Brain pericyte (primary cell): Measurements from ENCODE around the gene CACNA1E.

Experiments
- DNase-seq: peaks from one replicate; pipeline ENCODE4 v3.0.0-alpha.2; 2012; ENCODE audit warnings: low read depth, low spot score

Gene CACNA1E

GRCh38 chr1:181483285-181484195 is at the start of gene CACNA1E:
Gene CACNA1E (plus strand): TSS chr1:181483517. CDS start chr1:181483745, 228 bp downstream.
- DNase-seq, result no peak

- no peak for DNase-seq
Observed at GRCh38 chr1:181433931-181434330, 49.4 kb upstream of the CACNA1E start.

- no peak for DNase-seq
Observed at GRCh38 chr1:181438013-181438412, 45.3 kb upstream of the CACNA1E start.

- no peak for DNase-seq
Observed at GRCh38 chr1:181440510-181440909, 42.8 kb upstream of the CACNA1E start.

GRCh38 chr1:181442181-181442525 is 41.2 kb upstream of the CACNA1E start:
- DNase-seq, result no peak

GRCh38 chr1:181443231-181443853 is 40.0 kb upstream of the CACNA1E start:
- no peak for DNase-seq

GRCh38 chr1:181445436-181445835 is 37.9 kb upstream of the CACNA1E start:
- no peak for DNase-seq

GRCh38 chr1:181448461-181448860 is 34.9 kb upstream of the CACNA1E start:
- DNase-seq, result no peak

GRCh38 chr1:181451661-181452230 is 31.6 kb upstream of the CACNA1E start:
- DNase-seq, result no peak

GRCh38 chr1:181452746-181453145 is 30.6 kb upstream of the CACNA1E start:
- no peak for DNase-seq

GRCh38 chr1:181453541-181454201 is 29.6 kb upstream of the CACNA1E start:
- no peak for DNase-seq

- no peak for DNase-seq
Observed at GRCh38 chr1:181456551-181456950, 26.8 kb upstream of the CACNA1E start.

GRCh38 chr1:181458419-181458818 is 24.9 kb upstream of the CACNA1E start:
- DNase-seq, result no peak

GRCh38 chr1:181459067-181459466 is 24.2 kb upstream of the CACNA1E start:
- DNase-seq, result no peak

- no peak for DNase-seq
Observed at GRCh38 chr1:181469829-181470228, 13.5 kb upstream of the CACNA1E start.

- no peak for DNase-seq
Observed at GRCh38 chr1:181475580-181475979, 7.7 kb upstream of the CACNA1E start.

GRCh38 chr1:181476581-181476980 is 6.7 kb upstream of the CACNA1E start:
- no peak for DNase-seq

- no peak for DNase-seq
Observed at GRCh38 chr1:181478306-181478705, 5.0 kb upstream of the CACNA1E start.

- no peak for DNase-seq
Observed at GRCh38 chr1:181479137-181479745, 4.1 kb upstream of the CACNA1E start.

- DNase-seq, result no peak
Observed at GRCh38 chr1:181482001-181482430, 1.3 kb upstream of the CACNA1E start.

- DNase-seq, result no peak
Observed at GRCh38 chr1:181482521-181483284, 614 bp upstream of the CACNA1E start.
